Nephron (organoid): Measurements from ENCODE around the gene DOCK1.

ENCODE experiments used
- H3K27ac Mint-ChIP-seq, 3 experiments: 2 replicates each; pipeline ENCODE4 v1.8.0; 2020; ENCODE audit warnings: mixed read lengths in 3 of 3, mild to moderate bottlenecking in 2 of 3, moderate library complexity in 1 of 3
- H3K27me3 Mint-ChIP-seq: 2 replicates; pipeline ENCODE4 v1.8.0; 2021; ENCODE audit warnings: low read depth, mild to moderate bottlenecking, moderate library complexity, mixed read lengths
- H3K36me3 Mint-ChIP-seq: 2 replicates; pipeline ENCODE4 v1.8.0; 2020; ENCODE audit warnings: low read depth, mixed read lengths
- H3K4me1 Mint-ChIP-seq: 2 replicates; pipeline ENCODE4 v1.8.0; 2020; ENCODE audit warnings: mixed read lengths
- H3K4me3 Mint-ChIP-seq, 3 experiments: 2 replicates each; pipeline ENCODE4 v1.8.0; 2020; ENCODE audit warnings: mild to moderate bottlenecking in 3 of 3, mixed read lengths in 3 of 3, moderate library complexity in 2 of 3
- H3K9me3 Mint-ChIP-seq: 2 replicates; pipeline ENCODE4 v1.8.0; 2020; ENCODE audit warnings: mixed read lengths
- CTCF ChIP-seq, 3 experiments: fragments of 200-600 bp; sonication (generic); IDR thresholded peaks; one replicate each; pipeline ENCODE4 v1.5.0; 2021; ENCODE audit warnings: antibody characterized with exemption in 3 of 3; ENCODE audit not compliant: unreplicated experiment in 3 of 3

The DOCK1 gene

DNA sequence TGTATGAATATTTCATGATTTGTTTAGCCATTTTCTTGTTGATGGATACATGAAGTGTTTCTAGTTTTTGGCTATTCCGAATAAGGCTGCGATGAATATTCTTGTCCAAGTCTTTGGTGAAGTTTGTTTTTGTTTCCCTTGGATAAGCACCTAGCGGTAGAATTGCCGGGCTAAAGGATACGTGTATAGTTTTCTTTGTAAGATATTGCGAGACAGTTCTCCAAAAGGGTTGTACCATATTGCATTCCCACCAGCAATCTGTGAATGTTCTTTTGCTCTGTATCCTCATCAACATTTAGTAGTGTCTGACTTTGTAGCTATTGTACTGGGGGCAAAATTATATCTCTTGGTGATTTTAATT lies 142.6 kb downstream of the DOCK1 start:
- H3K36me3 Mint-ChIP-seq, result peaks cover 48% of the 10 kb centered on the region
- no peaks in the 10 kb centered on the region for H3K4me1 Mint-ChIP-seq
- H3K27ac Mint-ChIP-seq, result no peak overlapping the region
- no peak overlapping the region for H3K4me3 Mint-ChIP-seq
- TF ChIP-seq CTCF (IDR thresholded peaks at IDR 0.05; ENCODE audit: unreplicated experiment in 3 of 3), result no peak
- no peaks in the 10 kb centered on the region for H3K9me3 Mint-ChIP-seq
- no peaks in the 10 kb centered on the region for H3K27me3 Mint-ChIP-seq

GRCh38 chr10:127048630-127049029 lies 143.4 kb downstream of the DOCK1 start:
- Mint-ChIP-seq H3K27me3 (no peaks in the 10 kb centered on the region), H3K4me1 (no peaks in the 10 kb centered on the region), H3K36me3 (peaks cover 50% of the 10 kb centered on the region), H3K4me3 (no peak overlapping the region), H3K27ac (no peak overlapping the region), H3K9me3 (no peaks in the 10 kb centered on the region)
- TF ChIP-seq CTCF (IDR thresholded peaks at IDR 0.05; ENCODE audit: unreplicated experiment in 3 of 3), result no peak

GRCh38 chr10:127052001-127052400 lies 146.8 kb downstream of the DOCK1 start:
- H3K27ac Mint-ChIP-seq, result no peak overlapping the region
- peaks cover 54% of the 10 kb centered on the region for H3K36me3 Mint-ChIP-seq
- no peak for TF ChIP-seq CTCF (IDR thresholded peaks at IDR 0.05; ENCODE audit: unreplicated experiment in 3 of 3)
- H3K4me3 Mint-ChIP-seq, result no peak overlapping the region
- peaks cover 4% of the 10 kb centered on the region for H3K9me3 Mint-ChIP-seq
- H3K4me1 Mint-ChIP-seq, result no peaks in the 10 kb centered on the region
- H3K27me3 Mint-ChIP-seq, result no peaks in the 10 kb centered on the region

- Mint-ChIP-seq H3K27me3 (no peaks in the 10 kb centered on the region), H3K36me3 (peaks cover 80% of the 10 kb centered on the region), H3K4me1 (no peaks in the 10 kb centered on the region), H3K27ac (no peak overlapping the region), H3K4me3 (no peak overlapping the region), H3K9me3 (peaks cover 28% of the 10 kb centered on the region)
- no peak for TF ChIP-seq CTCF (IDR thresholded peaks at IDR 0.05; ENCODE audit: unreplicated experiment in 3 of 3)
Observed at GRCh38 chr10:127055263-127055662, 150.0 kb downstream of the DOCK1 start.

DNA sequence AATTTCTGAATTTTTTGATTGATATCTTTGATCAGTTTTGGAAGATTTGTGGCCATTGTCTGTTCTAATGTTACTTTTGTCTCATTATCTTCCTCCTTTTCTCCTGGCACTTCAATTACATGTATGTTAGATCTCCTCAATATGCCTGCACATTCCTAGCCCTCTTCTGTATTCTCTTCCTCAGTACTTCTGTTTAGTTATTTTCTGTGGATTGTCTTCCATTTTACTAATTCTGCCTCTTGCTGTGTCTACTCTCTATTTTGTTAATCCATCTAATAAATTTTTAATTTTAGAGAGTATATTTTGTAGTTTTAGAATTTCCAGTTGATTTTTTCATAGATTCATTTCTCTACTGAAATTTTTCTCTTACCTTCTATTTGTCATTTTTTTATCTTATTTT lies 154.1 kb downstream of the DOCK1 start:
- no peak overlapping the region for H3K27ac Mint-ChIP-seq
- H3K9me3 Mint-ChIP-seq, result peaks cover 30% of the 10 kb centered on the region
- no peak for TF ChIP-seq CTCF (IDR thresholded peaks at IDR 0.05; ENCODE audit: unreplicated experiment in 3 of 3)
- H3K4me1 Mint-ChIP-seq, result no peaks in the 10 kb centered on the region
- H3K36me3 Mint-ChIP-seq, result peaks cover 83% of the 10 kb centered on the region
- H3K4me3 Mint-ChIP-seq, result no peak overlapping the region
- no peaks in the 10 kb centered on the region for H3K27me3 Mint-ChIP-seq

DNA sequence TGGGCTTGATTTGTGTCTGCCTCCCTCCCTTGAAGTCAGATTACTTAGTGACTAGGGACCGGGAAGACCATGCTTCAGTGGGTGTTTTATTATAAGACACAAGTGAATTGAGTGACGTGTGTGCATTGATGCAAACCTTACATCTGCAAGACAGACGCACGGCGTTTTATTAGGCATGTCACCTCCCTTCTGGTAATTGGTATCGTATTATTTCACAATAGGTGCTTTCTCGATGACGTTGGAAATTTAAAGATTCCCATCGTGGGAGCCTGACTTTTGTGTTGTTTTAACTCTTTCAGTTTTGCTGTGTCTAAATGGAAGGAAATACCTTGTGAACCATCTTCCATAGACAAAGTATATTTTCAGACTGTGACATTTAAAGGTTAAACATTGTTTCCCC lies 158.5 kb downstream of the DOCK1 start:
- Mint-ChIP-seq H3K4me1 (no peaks in the 10 kb centered on the region), H3K27ac (no peak overlapping the region)

More for the DNA sequence above, 158.5 kb downstream of the DOCK1 start:
- peaks cover 13% of the 10 kb centered on the region for H3K9me3 Mint-ChIP-seq
- no peak overlapping the region for H3K4me3 Mint-ChIP-seq
- H3K36me3 Mint-ChIP-seq, result peaks cover 83% of the 10 kb centered on the region
- no peaks in the 10 kb centered on the region for H3K27me3 Mint-ChIP-seq
- TF ChIP-seq CTCF (IDR thresholded peaks at IDR 0.05; ENCODE audit: unreplicated experiment in 3 of 3), result no peak
